ENCODE data around the gene CD72. TPM values are rescaled to one million over a fixed set of nuclear protein-coding genes. Genes with fewer than 3 reads are reported as not detected.

CD72 gene
- 2.7 and 2.8 TPM in 2 replicates for total RNA-seq

GRCh38 chr9:35618325-35618727, at the start of gene CD72:
Gene CD72, minus strand, starts transcription at chr9:35618413. Its CDS starts 110 bp downstream, at chr9:35618303.

GRCh38 chr9:35664531-35665470, 46.6 kb upstream of the CD72 start, which contains the start of gene ARHGEF39:
Gene ARHGEF39, minus strand, starts transcription at chr9:35665195. Its CDS starts 26 bp downstream, at chr9:35665169.

GRCh38 chr9:35658137-35658967, 40.1 kb upstream of the CD72 start, which contains the start of gene CCDC107:
Gene CCDC107, plus strand, starts transcription at chr9:35658292. Its CDS starts 88 bp downstream, at chr9:35658380.

GRCh38 chr9:35657546-35658136, 39.4 kb upstream of the CD72 start, which contains the start of gene RMRP:
Gene RMRP, minus strand, starts transcription at chr9:35658019.

GRCh38 chr9:35650341-35651158, 32.3 kb upstream of the CD72 start, which contains the start of gene SIT1:
Gene SIT1, minus strand, starts transcription at chr9:35650931. Its CDS starts 78 bp downstream, at chr9:35650853.

GRCh38 chr9:35604578-35605350, 13.4 kb downstream of the CD72 start, which contains the start of gene TESK1:
Gene TESK1, plus strand, starts transcription at chr9:35605262. Its CDS starts 358 bp downstream, at chr9:35605620.

Small RNA genes within 50 kb of the gene (small RNA-seq; reads per million reads assigned to genes)
- gene MIR4667 (not detected), gene RMRP (not detected), gene RPS29P17 (not detected)

Other genes starting within 250 kb of the CD72 start
- gene RUSC2, start 128.3 kb downstream of the CD72 start, total RNA-seq, result 26.3 and 27.2 TPM in 2 replicates
- 12.5 and 18.9 TPM in 2 replicates for gene TESK1, start 13.2 kb downstream of the CD72 start, total RNA-seq
- gene SIT1, start 32.5 kb upstream of the CD72 start, total RNA-seq, result 0.39 and 0.43 TPM in 2 replicates
- gene RMRP, start 39.6 kb upstream of the CD72 start, total RNA-seq, result 17,926 and 21,117 TPM in 2 replicates
- gene CCDC107, start 39.9 kb upstream of the CD72 start, total RNA-seq, result 9.9 and 14.6 TPM in 2 replicates
- gene ARHGEF39, start 46.8 kb upstream of the CD72 start, total RNA-seq, result 0.39 and 5.5 TPM in 2 replicates
- gene CA9, start 55.5 kb upstream of the CD72 start, total RNA-seq, result 0.86 and 2.2 TPM in 2 replicates
- 755 and 824 TPM in 2 replicates for gene TPM2, start 71.5 kb upstream of the CD72 start, total RNA-seq
- 275 and 305 TPM in 2 replicates for gene TLN1, start 113.8 kb upstream of the CD72 start, total RNA-seq
- gene CREB3, start 114.3 kb upstream of the CD72 start, total RNA-seq, result 62.1 and 68.7 TPM in 2 replicates
- 25.0 and 31.8 TPM in 2 replicates for gene GBA2, start 130.8 kb upstream of the CD72 start, total RNA-seq
- 20.2 and 22.1 TPM in 2 replicates for gene RGP1, start 130.9 kb upstream of the CD72 start, total RNA-seq
- 1.4 and 11.6 TPM in 2 replicates for gene MSMP, start 135.9 kb upstream of the CD72 start, total RNA-seq
- gene NPR2, start 173.2 kb upstream of the CD72 start, total RNA-seq, result 29.2 and 38.3 TPM in 2 replicates
- gene SPAG8, start 193.8 kb upstream of the CD72 start, total RNA-seq, result 0.52 and 1.2 TPM in 2 replicates
- 15.3 and 19.1 TPM in 2 replicates for gene HINT2, start 196.6 kb upstream of the CD72 start, total RNA-seq
- not detected in 2 replicates for gene FAM221B, start 210.3 kb upstream of the CD72 start, total RNA-seq
- gene TMEM8B, start 210.8 kb upstream of the CD72 start, total RNA-seq, result 4.4 and 4.5 TPM in 2 replicates